22Rv1 (cell line): ENCODE measurements around the gene SLC4A3.

Experiments used
- CTCF ChIP-seq: fragments of 450-650 bp; IDR thresholded peaks from 2 replicates; pipeline ENCODE4 v1.5.1; 2017; ENCODE audit warnings: mild to moderate bottlenecking
- ZFX ChIP-seq: fragments of 450-650 bp; IDR thresholded peaks from 2 replicates; pipeline ENCODE4 v1.6.1; 2017; ENCODE audit warnings: antibody characterized with exemption, borderline replicate concordance

GRCh38 chr2:219672406-219672805, 45.0 kb downstream of the SLC4A3 start:
- TF ChIP-seq CTCF (no peak), ZFX (no peak)
